Fibroblast of pulmonary artery (primary cell): ENCODE measurements around the gene CYB5D1.

ENCODE experiments used
- DNase-seq: peaks from one replicate; pipeline ENCODE4 v3.0.0-alpha.2; 2010; ENCODE audit warnings: low read depth
- H3K4me3 ChIP-seq: replicated peaks from 2 replicates; pipeline ENCODE4 v1.5.1; 2011; ENCODE audit warnings: low read depth, mild to moderate bottlenecking, control low read depth, low read length, moderate library complexity
- CTCF ChIP-seq: IDR thresholded peaks from 2 replicates; pipeline ENCODE4 v1.5.1; 2011; ENCODE audit warnings: mild to moderate bottlenecking, control low read depth, low read length, inconsistent platforms; ENCODE audit errors: missing control alignments

The CYB5D1 gene

GRCh38 chr17:7825206-7825990 is 32.4 kb upstream of the CYB5D1 start:
- no peak for DNase-seq
- no peak overlapping the region for H3K4me3 ChIP-seq
- TF ChIP-seq CTCF: peak; percentile 7

GRCh38 chr17:7830616-7831015 is 27.2 kb upstream of the CYB5D1 start:
- H3K4me3 ChIP-seq: no peak overlapping the region
- no peak for TF ChIP-seq CTCF
- DNase-seq: no peak

GRCh38 chr17:7831233-7831632 is 26.6 kb upstream of the CYB5D1 start:
- no peak overlapping the region for H3K4me3 ChIP-seq
- TF ChIP-seq CTCF: no peak
- DNase-seq: no peak

- DNase-seq: no peak
- no peak overlapping the region for H3K4me3 ChIP-seq
- TF ChIP-seq CTCF: no peak
Observed at GRCh38 chr17:7832431-7832830, 25.4 kb upstream of the CYB5D1 start.

DNA sequence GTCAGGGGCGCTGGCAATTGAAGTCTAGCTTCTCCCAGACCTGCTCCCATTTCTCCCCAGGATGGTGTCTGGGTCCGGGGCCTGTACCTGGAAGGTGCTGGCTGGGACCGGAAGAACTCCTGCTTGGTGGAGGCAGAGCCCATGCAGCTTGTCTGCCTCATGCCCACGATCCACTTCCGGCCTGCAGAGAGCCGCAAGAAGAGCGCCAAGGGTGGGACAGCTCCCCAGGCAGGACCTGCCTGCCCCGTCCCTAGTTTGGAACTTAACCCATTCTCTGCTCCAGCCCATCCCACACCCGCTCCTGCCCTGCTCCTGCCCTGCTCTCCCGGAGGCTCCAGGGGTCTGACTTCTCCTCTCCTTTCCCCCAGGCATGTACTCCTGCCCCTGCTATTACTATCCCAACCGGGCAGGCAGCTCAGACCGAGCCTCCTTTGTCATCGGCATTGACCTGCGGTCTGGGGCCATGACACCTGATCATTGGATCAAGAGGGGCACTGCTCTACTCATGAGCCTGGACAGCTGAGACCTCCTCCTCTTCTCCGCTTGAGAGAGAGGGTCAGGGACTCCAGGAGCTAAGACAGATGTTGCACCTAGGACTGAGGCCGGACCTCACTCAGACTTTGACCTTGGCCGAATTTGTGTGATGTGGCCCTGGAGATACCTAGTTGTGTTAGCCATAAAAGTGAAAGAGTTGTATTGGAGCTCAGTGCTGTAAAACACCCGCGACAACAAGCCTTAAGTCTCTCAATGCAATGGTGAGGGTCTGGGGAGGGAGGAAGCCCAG is 24.6 kb upstream of the CYB5D1 start:
- H3K4me3 ChIP-seq: peak overlapping the region; percentile 69
- no peak for DNase-seq
- no peak for TF ChIP-seq CTCF

- H3K4me3 ChIP-seq: peak within 1 kb of the TSS; percentile 69
- peak; percentile 92 for DNase-seq
- TF ChIP-seq CTCF: no peak
Observed at GRCh38 chr17:7833795-7834541, 23.8 kb upstream of the CYB5D1 start, which contains the start of gene KDM6B. KDM6B (plus strand) TSS chr17:7834217; CDS start chr17:7845555, 11,338 bp downstream.
